ENCODE data around the gene ZNHIT1. TPM values are rescaled to one million over a fixed set of nuclear protein-coding genes. Genes with fewer than 3 reads are reported as not detected.
A peak's percentile ranks its signal among the peaks of the same experiment; 100 is the strongest.

ZNHIT1 gene
- total and polyA plus RNA-seq, 2 donors (not counting 3 experiments of a cell fraction or from before 2014, with no cell fraction given): 74.1 to 89.9 TPM

DNA sequence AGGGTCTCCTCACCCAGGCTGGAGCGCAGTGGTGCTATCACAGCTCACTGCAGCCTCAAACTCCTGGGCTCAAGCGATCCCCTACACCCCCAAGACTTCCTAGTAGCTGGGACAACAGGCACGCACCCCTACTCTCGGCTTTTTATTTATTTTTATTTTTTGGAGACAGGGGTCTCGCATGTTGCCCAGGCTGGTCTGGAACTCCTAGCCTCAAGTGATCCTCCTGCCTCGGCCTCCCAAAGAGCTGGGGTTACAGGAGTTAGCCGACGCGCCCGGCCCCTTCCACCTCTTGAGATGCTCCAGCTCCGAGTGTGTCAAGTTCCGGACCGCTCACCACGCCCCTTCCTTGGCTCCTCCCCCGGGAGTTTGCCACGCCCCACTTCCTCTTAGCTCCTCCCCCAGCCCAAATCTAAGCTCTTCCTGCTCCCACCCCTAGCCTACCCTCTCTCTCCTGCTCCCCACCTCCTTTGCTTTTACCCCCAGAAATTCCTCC is 44.2 kb upstream of the ZNHIT1 start:
- Histone ChIP-seq H3K36me3 (ENCODE audit: control insufficient read depth in 2 of 2, extremely low read depth in 1 of 2, insufficient read depth in 2 of 2, low read length in 2 of 2) (no peaks in the 10 kb centered on the region), H3K4me1 (ENCODE audit: control insufficient read depth, extremely low read depth, insufficient read depth, low read length) (no peaks in the 10 kb centered on the region), H3K27me3 (ENCODE audit: control insufficient read depth in 2 of 2, insufficient read depth in 2 of 2, low read length in 2 of 2) (peaks cover 80 to 83% of the 10 kb centered on the region in 2 experiments), H3K9ac (replicated peaks; ENCODE audit: extremely low read depth, insufficient read depth, low read length) (no peak overlapping the region), H3K4me2 (ENCODE audit: insufficient read depth, low read length) (no peak overlapping the region), H3K9me1 (replicated peaks; ENCODE audit: control insufficient read depth, extremely low read depth, insufficient read depth, low read length) (no peaks in the 10 kb centered on the region), H4K20me1 (replicated peaks; ENCODE audit: control insufficient read depth, extremely low read depth, insufficient read depth, low read length) (no peaks in the 10 kb centered on the region), H3K9me3 (replicated peaks; ENCODE audit: control insufficient read depth, insufficient read depth, low read length) (no peaks in the 10 kb centered on the region), H3K4me3 (replicated peaks in 1 of 3; ENCODE audit: insufficient read depth in 1 of 3, low read depth in 1 of 3, low read length in 3 of 3) (no peak overlapping the region), H3K79me2 (ENCODE audit: control insufficient read depth, insufficient read depth, low read length) (no peaks in the 10 kb centered on the region), H2AFZ (ENCODE audit: low read depth, low read length) (no peak overlapping the region), H3K27ac (ENCODE audit: insufficient read depth, low read depth, low read length) (no peak overlapping the region)
- dilution Hi-C loops (cut with MboI; ENCODE audit: extremely low pct_ligation_motif_present, low sequenced_read_pairs): no loop called here
- BruUV-seq (replicated peaks): no TSS peak
- ChIA-PET CTCF (interaction anchor here (0.5 to 6.3 kb wide), 5 partner anchors 9 to 109 kb away, joined by 3 to 39 read pairs (median 10); no protein-coding TSS in a partner anchor), POLR2A (no interaction called here)
- DNase-seq (ENCODE audit: low read depth, low spot score) (peak; percentile 26), FAIRE-seq (no peak)
- TF ChIP-seq GATA2 (IDR thresholded peaks at IDR 0.05; ENCODE audit: insufficient read depth, insufficient read length, low read depth, low read length) (no peak), FOS (IDR thresholded peaks at IDR 0.05; ENCODE audit: borderline replicate concordance, insufficient read depth, low read length) (no peak), POLR2AphosphoS5 (IDR thresholded peaks at IDR 0.05; ENCODE audit: insufficient read depth, low read depth, low read length) (no peak), POLR2A (IDR thresholded peaks at IDR 0.05; ENCODE audit: low read depth, low read length) (no peak), MYC (IDR thresholded peaks at IDR 0.05; ENCODE audit: low read depth, low read length) (no peak), EZH2 (IDR thresholded peaks at IDR 0.05; ENCODE audit: borderline replicate concordance, low read depth, low read length, severe bottlenecking) (no peak), JUN (IDR thresholded peaks at IDR 0.05; ENCODE audit: borderline replicate concordance, insufficient read depth, insufficient read length, low read depth) (no peak)
- TF ChIP-seq, protein P1, sequence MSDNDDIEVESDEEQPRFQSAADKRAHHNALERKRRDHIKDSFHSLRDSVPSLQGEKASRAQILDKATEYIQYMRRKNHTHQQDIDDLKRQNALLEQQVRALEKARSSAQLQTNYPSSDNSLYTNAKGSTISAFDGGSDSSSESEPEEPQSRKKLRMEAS (IDR thresholded peaks at IDR 0.05; ENCODE audit: insufficient read depth, insufficient read length): no peak
- TF ChIP-seq, protein P2, sequence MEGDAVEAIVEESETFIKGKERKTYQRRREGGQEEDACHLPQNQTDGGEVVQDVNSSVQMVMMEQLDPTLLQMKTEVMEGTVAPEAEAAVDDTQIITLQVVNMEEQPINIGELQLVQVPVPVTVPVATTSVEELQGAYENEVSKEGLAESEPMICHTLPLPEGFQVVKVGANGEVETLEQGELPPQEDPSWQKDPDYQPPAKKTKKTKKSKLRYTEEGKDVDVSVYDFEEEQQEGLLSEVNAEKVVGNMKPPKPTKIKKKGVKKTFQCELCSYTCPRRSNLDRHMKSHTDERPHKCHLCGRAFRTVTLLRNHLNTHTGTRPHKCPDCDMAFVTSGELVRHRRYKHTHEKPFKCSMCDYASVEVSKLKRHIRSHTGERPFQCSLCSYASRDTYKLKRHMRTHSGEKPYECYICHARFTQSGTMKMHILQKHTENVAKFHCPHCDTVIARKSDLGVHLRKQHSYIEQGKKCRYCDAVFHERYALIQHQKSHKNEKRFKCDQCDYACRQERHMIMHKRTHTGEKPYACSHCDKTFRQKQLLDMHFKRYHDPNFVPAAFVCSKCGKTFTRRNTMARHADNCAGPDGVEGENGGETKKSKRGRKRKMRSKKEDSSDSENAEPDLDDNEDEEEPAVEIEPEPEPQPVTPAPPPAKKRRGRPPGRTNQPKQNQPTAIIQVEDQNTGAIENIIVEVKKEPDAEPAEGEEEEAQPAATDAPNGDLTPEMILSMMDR (IDR thresholded peaks at IDR 0.05; ENCODE audit: extremely low read depth in 1 of 2, insufficient read depth in 1 of 2, low read depth in 1 of 2, low read length in 2 of 2): no peak
- intact Hi-C loops (cut with micrococcal nuclease): loop anchor here (10.0 kb wide), 1 partner anchor 561 kb away; no protein-coding TSS in a partner anchor
